ENCODE measurements around the gene RCVRN. TPM values are rescaled to one million over a fixed set of nuclear protein-coding genes. Genes with fewer than 3 reads are reported as not detected.

Gene RCVRN
- total RNA-seq, 3 donors from 2014 or later (not counting 1 experiment from before 2014, with no cell fraction given), result 0.86 to 2.0 (median 1.7) TPM

DNA sequence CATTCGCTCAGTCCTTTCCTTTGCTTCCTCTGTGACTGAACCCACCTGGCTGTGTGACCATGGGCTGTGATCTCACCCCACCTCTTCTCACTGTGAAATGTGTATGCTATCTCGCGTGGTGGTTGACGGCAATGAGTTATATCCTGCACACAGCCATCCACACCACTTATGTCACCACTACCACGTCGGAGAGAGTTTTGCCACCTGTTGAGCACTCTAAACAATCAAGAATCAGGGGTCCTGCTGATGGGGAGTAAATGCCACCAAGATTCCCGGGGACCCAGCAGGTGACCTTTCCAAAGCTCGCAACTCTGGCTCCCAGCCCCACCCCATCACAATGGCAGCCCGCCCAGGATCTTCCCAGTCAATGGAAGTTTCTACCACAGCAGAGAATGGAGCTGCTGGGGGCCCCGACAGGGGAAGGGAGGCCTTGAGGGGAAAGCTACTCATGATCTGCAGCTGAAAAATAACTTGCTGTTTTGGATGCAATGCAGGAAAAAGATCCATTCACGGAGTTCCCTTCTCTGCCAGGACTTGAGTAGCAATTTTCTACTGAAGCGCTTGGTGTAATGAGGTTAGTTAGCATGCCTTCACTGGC is 26.2 kb upstream of the RCVRN start:
- ATAC-seq (no peak), DNase-seq (no peak)
- no peaks in the 10 kb centered on the region for H3K27me3 Mint-ChIP-seq (ENCODE audit: low read depth in 2 of 2)
- no peaks in the 10 kb centered on the region for H3K36me3 Mint-ChIP-seq
- Histone ChIP-seq H3K4me3 (ENCODE audit: low read length) (no peak overlapping the region), H3K27me3 (ENCODE audit: control insufficient read depth, insufficient read depth, low read length) (no peaks in the 10 kb centered on the region), H3K27ac (ENCODE audit: low read length) (no peak overlapping the region), H3K9me3 (ENCODE audit: control insufficient read depth, insufficient read depth, low read length) (no peaks in the 10 kb centered on the region), H3K36me3 (ENCODE audit: control insufficient read depth, insufficient read depth, low read length) (peaks cover 42% of the 10 kb centered on the region), H3K4me1 (ENCODE audit: control insufficient read depth, insufficient read depth, low read length) (no peaks in the 10 kb centered on the region)
- TF ChIP-seq, protein P1, sequence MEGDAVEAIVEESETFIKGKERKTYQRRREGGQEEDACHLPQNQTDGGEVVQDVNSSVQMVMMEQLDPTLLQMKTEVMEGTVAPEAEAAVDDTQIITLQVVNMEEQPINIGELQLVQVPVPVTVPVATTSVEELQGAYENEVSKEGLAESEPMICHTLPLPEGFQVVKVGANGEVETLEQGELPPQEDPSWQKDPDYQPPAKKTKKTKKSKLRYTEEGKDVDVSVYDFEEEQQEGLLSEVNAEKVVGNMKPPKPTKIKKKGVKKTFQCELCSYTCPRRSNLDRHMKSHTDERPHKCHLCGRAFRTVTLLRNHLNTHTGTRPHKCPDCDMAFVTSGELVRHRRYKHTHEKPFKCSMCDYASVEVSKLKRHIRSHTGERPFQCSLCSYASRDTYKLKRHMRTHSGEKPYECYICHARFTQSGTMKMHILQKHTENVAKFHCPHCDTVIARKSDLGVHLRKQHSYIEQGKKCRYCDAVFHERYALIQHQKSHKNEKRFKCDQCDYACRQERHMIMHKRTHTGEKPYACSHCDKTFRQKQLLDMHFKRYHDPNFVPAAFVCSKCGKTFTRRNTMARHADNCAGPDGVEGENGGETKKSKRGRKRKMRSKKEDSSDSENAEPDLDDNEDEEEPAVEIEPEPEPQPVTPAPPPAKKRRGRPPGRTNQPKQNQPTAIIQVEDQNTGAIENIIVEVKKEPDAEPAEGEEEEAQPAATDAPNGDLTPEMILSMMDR (IDR thresholded peaks at IDR 0.05), result no peak
- no peak overlapping the region for H3K27ac Mint-ChIP-seq
- H3K4me3 Mint-ChIP-seq, result no peak overlapping the region
- intact Hi-C loops (cut with micrococcal nuclease), result no loop called here
- no peaks in the 10 kb centered on the region for H3K9me3 Mint-ChIP-seq
- H3K4me1 Mint-ChIP-seq, result no peaks in the 10 kb centered on the region
- 89% methylated on average over 12 of the region's 12 CpGs for WGBS (ENCODE audit: insufficient coverage)

DNA sequence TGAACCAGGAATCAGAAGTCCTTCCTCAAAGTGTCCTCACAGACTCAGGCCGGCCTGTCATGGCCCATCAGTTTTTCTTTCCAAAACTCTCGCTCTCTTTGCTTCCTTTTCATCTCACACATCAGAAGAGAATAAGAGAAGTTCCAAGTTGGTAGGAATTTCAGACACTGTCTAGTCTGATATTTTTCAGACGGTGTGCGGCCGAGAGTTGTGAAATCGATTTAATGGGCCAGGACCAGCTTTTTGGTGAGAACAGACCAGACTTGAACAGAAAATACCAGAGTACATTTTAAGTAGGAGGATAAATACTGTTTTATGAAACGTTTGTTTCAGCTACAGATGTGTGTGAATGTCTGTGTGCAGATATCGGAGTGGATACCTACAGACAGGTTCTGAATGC is 24.8 kb upstream of the RCVRN start:
- H3K9me3 ChIP-seq (ENCODE audit: control insufficient read depth, insufficient read depth, low read length), result no peaks in the 10 kb centered on the region
- intact Hi-C loops (cut with micrococcal nuclease), result loop anchor here (10.0 kb wide), 2 partner anchors 365 to 915 kb away; no protein-coding TSS in a partner anchor
- Mint-ChIP-seq H3K4me3 (no peak overlapping the region), H3K9me3 (no peaks in the 10 kb centered on the region), H3K27ac (no peak overlapping the region), H3K4me1 (peaks cover 1 to 8% of the 10 kb centered on the region in 2 donors), H3K27me3 (ENCODE audit: low read depth in 2 of 2) (no peaks in the 10 kb centered on the region), H3K36me3 (no peaks in the 10 kb centered on the region)
- DNase-seq (no peak), ATAC-seq (no peak)
- H3K36me3 ChIP-seq (ENCODE audit: control insufficient read depth, insufficient read depth, low read length), result peaks cover 45% of the 10 kb centered on the region
- WGBS (ENCODE audit: insufficient coverage), result 83% methylated on average over 8 of the region's 8 CpGs
- H3K27me3 ChIP-seq (ENCODE audit: control insufficient read depth, insufficient read depth, low read length), result no peaks in the 10 kb centered on the region
- H3K4me3 ChIP-seq (ENCODE audit: low read length), result no peak overlapping the region
- peaks cover 1% of the 10 kb centered on the region for H3K4me1 ChIP-seq (ENCODE audit: control insufficient read depth, insufficient read depth, low read length)
- TF ChIP-seq, protein P1 (IDR thresholded peaks at IDR 0.05), result no peak
- H3K27ac ChIP-seq (ENCODE audit: low read length), result no peak overlapping the region

DNA sequence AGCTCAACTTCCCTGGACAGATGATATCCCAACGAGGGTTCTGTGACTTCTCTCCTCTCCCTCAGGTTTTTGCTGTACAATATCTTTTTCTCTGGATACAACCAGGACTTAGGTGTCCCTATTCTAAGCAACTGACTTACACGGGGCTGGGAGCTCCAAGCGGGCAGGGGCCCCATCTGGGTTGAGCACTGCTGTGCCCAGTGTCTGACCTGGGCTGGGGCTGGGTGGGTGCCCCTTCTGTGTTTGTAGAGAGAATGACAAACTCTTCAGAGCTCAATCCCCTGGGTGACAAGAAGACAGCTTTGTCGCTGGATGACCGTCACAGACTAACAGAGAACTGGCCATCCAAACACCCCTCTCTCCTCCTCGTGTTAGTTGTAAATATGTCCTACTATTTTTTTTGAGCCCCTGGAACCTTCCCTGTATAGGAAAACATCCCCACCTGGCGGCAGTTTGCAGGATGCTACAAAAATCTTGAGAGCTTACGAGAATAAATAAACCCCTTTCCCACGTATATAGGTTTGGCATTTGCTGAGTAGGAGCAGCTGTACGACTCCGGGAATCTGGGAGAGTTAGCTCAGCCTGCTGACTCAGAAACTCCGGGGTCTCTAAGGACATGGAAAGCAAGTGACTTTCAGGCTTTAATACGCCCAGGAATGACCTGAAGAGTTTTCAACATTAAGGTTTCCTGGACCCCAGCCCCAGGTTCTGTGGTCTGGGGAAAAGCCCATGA is 23.7 kb upstream of the RCVRN start:
- Histone ChIP-seq H3K4me3 (ENCODE audit: low read length) (no peak overlapping the region), H3K27ac (ENCODE audit: low read length) (no peak overlapping the region), H3K36me3 (ENCODE audit: control insufficient read depth, insufficient read depth, low read length) (peaks cover 39% of the 10 kb centered on the region), H3K9me3 (ENCODE audit: control insufficient read depth, insufficient read depth, low read length) (no peaks in the 10 kb centered on the region), H3K27me3 (ENCODE audit: control insufficient read depth, insufficient read depth, low read length) (no peaks in the 10 kb centered on the region), H3K4me1 (ENCODE audit: control insufficient read depth, insufficient read depth, low read length) (peaks cover 3% of the 10 kb centered on the region)
- no peaks in the 10 kb centered on the region for H3K36me3 Mint-ChIP-seq
- H3K27me3 Mint-ChIP-seq (ENCODE audit: low read depth in 2 of 2), result no peaks in the 10 kb centered on the region
- TF ChIP-seq, protein P1 (IDR thresholded peaks at IDR 0.05), result no peak
- no peak overlapping the region for H3K27ac Mint-ChIP-seq
- ATAC-seq (no peak), DNase-seq (no peak)
- intact Hi-C loops (cut with micrococcal nuclease), result loop anchor here (10.0 kb wide), 2 partner anchors 366 to 916 kb away; no protein-coding TSS in a partner anchor
- no peaks in the 10 kb centered on the region for H3K9me3 Mint-ChIP-seq
- H3K4me3 Mint-ChIP-seq, result no peak overlapping the region
- 82% methylated on average over 13 of the region's 13 CpGs for WGBS (ENCODE audit: insufficient coverage)
- H3K4me1 Mint-ChIP-seq, result peaks cover 6 to 12% of the 10 kb centered on the region in 2 donors
